ENCODE data around the gene CCT7. TPM values are rescaled to one million over a fixed set of nuclear protein-coding genes. Genes with fewer than 3 reads are reported as not detected.
A peak's percentile ranks its signal among the peaks of the same experiment; 100 is the strongest.

The CCT7 gene
- polyA plus RNA-seq, 1 donor from 2014 or later = 310 TPM

DNA sequence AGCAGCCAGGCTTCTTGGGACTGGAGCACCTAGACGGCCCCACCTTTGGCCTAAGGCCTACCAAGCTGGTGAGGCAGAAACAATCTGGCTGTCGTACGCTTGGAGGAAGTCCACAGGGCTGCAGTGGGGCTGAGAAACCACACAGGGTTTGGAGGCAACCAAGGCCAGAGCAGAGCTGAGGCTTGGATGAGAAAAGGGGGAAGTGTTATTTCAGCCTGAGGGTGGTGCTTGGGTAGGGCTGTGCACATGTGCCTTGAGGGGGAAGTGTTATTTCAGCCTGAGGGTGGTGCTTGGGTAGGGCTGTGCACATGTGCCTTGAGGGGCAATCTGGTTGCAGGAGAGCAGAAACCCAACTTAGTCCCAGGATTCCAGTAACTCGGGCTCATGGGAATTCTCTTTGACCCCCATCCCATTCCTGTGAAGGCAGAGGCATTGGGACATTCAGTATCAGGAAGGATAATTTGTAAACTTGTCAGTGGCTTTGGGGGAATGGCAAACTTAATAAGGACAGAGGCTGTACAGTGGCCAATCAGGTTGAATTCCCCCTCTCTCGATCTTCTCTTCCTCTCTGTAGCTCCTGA lies 51.1 kb downstream of the CCT7 start:
- H3K36me3 ChIP-seq (ENCODE audit: insufficient read depth, low read length) = no peaks in the 10 kb centered on the region
- H3K4me2 ChIP-seq (ENCODE audit: low read length) = no peak overlapping the region
- H3K27me3 ChIP-seq (ENCODE audit: insufficient read depth, low read depth, low read length) = peaks cover 58% of the 10 kb centered on the region
- no peaks in the 10 kb centered on the region for H3F3A ChIP-seq (ENCODE audit: insufficient read depth, low read length, poor library complexity, severe bottlenecking)
- peak overlapping the region; percentile 92 for H3K4me3 ChIP-seq (ENCODE audit: low read length)
- H3K27ac ChIP-seq (ENCODE audit: low read length) = no peak overlapping the region
- H2AFZ ChIP-seq (ENCODE audit: low read depth, low read length) = no peak overlapping the region
- no peaks in the 10 kb centered on the region for H3K79me2 ChIP-seq (replicated peaks; ENCODE audit: insufficient read depth, low read length)
- TF ChIP-seq SMC3 (conservative IDR thresholded peaks at IDR 0.05; ENCODE audit: poor library complexity) (no peak), POLR2AphosphoS5 (IDR thresholded peaks at IDR 0.05) (no peak), EZH2 (IDR thresholded peaks at IDR 0.05; ENCODE audit: borderline replicate concordance, insufficient read depth, low read length, poor library complexity, severe bottlenecking) (no peak), EP300 (conservative IDR thresholded peaks at IDR 0.05; ENCODE audit: poor library complexity, severe bottlenecking) (no peak), TAF1 (IDR thresholded peaks at IDR 0.05; ENCODE audit: low read depth) (no peak), MXI1 (conservative IDR thresholded peaks at IDR 0.05; ENCODE audit: poor library complexity, severe bottlenecking) (no peak), RAD21 (conservative IDR thresholded peaks at IDR 0.05) (no peak)
- TF ChIP-seq, protein P1, sequence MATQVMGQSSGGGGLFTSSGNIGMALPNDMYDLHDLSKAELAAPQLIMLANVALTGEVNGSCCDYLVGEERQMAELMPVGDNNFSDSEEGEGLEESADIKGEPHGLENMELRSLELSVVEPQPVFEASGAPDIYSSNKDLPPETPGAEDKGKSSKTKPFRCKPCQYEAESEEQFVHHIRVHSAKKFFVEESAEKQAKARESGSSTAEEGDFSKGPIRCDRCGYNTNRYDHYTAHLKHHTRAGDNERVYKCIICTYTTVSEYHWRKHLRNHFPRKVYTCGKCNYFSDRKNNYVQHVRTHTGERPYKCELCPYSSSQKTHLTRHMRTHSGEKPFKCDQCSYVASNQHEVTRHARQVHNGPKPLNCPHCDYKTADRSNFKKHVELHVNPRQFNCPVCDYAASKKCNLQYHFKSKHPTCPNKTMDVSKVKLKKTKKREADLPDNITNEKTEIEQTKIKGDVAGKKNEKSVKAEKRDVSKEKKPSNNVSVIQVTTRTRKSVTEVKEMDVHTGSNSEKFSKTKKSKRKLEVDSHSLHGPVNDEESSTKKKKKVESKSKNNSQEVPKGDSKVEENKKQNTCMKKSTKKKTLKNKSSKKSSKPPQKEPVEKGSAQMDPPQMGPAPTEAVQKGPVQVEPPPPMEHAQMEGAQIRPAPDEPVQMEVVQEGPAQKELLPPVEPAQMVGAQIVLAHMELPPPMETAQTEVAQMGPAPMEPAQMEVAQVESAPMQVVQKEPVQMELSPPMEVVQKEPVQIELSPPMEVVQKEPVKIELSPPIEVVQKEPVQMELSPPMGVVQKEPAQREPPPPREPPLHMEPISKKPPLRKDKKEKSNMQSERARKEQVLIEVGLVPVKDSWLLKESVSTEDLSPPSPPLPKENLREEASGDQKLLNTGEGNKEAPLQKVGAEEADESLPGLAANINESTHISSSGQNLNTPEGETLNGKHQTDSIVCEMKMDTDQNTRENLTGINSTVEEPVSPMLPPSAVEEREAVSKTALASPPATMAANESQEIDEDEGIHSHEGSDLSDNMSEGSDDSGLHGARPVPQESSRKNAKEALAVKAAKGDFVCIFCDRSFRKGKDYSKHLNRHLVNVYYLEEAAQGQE (IDR thresholded peaks at IDR 0.05; ENCODE audit: borderline replicate concordance) = no peak
- TF ChIP-seq, protein P2, sequence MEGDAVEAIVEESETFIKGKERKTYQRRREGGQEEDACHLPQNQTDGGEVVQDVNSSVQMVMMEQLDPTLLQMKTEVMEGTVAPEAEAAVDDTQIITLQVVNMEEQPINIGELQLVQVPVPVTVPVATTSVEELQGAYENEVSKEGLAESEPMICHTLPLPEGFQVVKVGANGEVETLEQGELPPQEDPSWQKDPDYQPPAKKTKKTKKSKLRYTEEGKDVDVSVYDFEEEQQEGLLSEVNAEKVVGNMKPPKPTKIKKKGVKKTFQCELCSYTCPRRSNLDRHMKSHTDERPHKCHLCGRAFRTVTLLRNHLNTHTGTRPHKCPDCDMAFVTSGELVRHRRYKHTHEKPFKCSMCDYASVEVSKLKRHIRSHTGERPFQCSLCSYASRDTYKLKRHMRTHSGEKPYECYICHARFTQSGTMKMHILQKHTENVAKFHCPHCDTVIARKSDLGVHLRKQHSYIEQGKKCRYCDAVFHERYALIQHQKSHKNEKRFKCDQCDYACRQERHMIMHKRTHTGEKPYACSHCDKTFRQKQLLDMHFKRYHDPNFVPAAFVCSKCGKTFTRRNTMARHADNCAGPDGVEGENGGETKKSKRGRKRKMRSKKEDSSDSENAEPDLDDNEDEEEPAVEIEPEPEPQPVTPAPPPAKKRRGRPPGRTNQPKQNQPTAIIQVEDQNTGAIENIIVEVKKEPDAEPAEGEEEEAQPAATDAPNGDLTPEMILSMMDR (IDR thresholded peaks at IDR 0.05; ENCODE audit: poor library complexity, severe bottlenecking) = no peak
- no peaks in the 10 kb centered on the region for H3K9me3 ChIP-seq (ENCODE audit: low read length)
- no peaks in the 10 kb centered on the region for H4K20me1 ChIP-seq (ENCODE audit: insufficient read depth)
- no peak overlapping the region for H3K9ac ChIP-seq (ENCODE audit: low read length)
- no peaks in the 10 kb centered on the region for H3K9me2 ChIP-seq (ENCODE audit: insufficient read depth, low read length)

GRCh38 chr2:73286134-73286655 lies 52.1 kb downstream of the CCT7 start:
- no peak overlapping the region for H3K27ac ChIP-seq (ENCODE audit: low read length)
- no peak overlapping the region for H2AFZ ChIP-seq (ENCODE audit: low read depth, low read length)
- H3K36me3 ChIP-seq (ENCODE audit: insufficient read depth, low read length) = no peaks in the 10 kb centered on the region
- H4K20me1 ChIP-seq (ENCODE audit: insufficient read depth) = no peaks in the 10 kb centered on the region
- TF ChIP-seq, protein P1 (IDR thresholded peaks at IDR 0.05; ENCODE audit: borderline replicate concordance) = no peak
- TF ChIP-seq EZH2 (IDR thresholded peaks at IDR 0.05; ENCODE audit: borderline replicate concordance, insufficient read depth, low read length, poor library complexity, severe bottlenecking) (no peak), TAF1 (IDR thresholded peaks at IDR 0.05; ENCODE audit: low read depth) (no peak), EP300 (conservative IDR thresholded peaks at IDR 0.05; ENCODE audit: poor library complexity, severe bottlenecking) (no peak), POLR2AphosphoS5 (IDR thresholded peaks at IDR 0.05) (no peak), SMC3 (conservative IDR thresholded peaks at IDR 0.05; ENCODE audit: poor library complexity) (no peak), MXI1 (conservative IDR thresholded peaks at IDR 0.05; ENCODE audit: poor library complexity, severe bottlenecking) (no peak), RAD21 (conservative IDR thresholded peaks at IDR 0.05) (no peak)
- TF ChIP-seq, protein P2 (IDR thresholded peaks at IDR 0.05; ENCODE audit: poor library complexity, severe bottlenecking) = no peak
- peaks cover 68% of the 10 kb centered on the region for H3K27me3 ChIP-seq (ENCODE audit: insufficient read depth, low read depth, low read length)
- H3K9ac ChIP-seq (ENCODE audit: low read length) = no peak overlapping the region
- H3K4me3 ChIP-seq (ENCODE audit: low read length) = no peak overlapping the region
- H3K79me2 ChIP-seq (replicated peaks; ENCODE audit: insufficient read depth, low read length) = no peaks in the 10 kb centered on the region
- no peaks in the 10 kb centered on the region for H3F3A ChIP-seq (ENCODE audit: insufficient read depth, low read length, poor library complexity, severe bottlenecking)
- no peaks in the 10 kb centered on the region for H3K9me2 ChIP-seq (ENCODE audit: insufficient read depth, low read length)
- H3K4me2 ChIP-seq (ENCODE audit: low read length) = no peak overlapping the region
- H3K9me3 ChIP-seq (ENCODE audit: low read length) = no peaks in the 10 kb centered on the region

Measured in neural cell (in vitro differentiated cells).